ENCODE measurements around the gene RIMKLA.

The RIMKLA gene

GRCh38 chr1:42372796-42373195 is 7.8 kb upstream of the RIMKLA start:
- DNase-seq: no peak

DNA sequence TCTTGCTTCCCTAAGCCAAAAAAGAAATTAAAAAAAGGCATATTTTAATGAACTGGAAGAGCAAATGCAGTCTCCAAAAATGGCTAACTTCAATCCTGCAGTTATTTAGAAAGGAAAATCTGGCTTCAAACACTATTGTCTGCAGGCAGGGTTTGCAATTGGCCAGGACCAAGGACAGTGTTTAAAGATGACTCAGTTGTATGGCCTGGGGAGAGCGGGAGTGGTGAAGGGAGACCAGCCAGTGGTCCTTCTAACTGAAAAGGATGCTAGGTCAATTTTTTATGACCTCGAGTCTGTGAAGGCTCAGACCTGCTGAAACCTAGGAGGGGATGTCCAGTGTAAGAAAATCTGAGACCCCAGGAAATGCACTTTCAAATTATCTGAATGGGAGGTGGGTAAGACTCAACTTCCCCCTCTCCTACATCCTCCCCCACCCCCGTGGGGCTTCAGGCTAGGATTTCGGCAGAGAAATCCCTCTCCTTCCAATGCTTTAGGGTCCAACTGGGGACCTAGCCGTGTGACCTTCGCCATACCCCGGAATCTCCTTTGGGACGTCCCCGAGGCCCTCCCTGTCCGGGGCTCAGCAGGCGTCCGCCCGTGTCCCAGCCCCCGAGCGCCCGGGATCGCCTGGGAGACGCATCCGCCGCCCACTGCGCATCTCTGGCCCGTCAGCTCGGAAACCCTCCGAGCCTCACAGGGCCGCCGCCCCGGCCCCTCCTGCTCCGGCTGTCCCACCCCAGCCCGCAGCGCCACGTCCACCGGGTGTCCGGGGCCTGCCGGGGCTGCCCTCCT is 602 bp upstream of the RIMKLA start:
- peak in 2 of 14 donors; percentile 10 to 18 for DNase-seq

DNA sequence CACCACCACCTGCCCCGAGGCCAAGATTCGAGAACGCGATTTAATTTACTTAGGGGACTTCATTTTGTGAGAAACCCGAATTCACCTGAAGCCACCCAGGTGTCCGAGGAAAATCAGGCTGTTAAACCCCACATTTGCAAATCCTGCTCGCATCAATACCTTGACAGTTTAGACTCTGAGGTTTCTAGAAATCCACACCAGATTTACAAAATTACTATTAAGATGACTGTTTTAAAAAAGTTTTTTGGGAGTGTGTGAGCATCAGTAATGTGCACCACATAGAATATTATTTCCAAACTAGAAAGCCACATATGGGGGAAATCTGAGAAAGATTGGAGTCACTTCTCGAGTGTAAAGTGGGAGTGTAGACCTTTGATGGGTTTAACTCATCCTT is 685 bp downstream of the RIMKLA start:
- DNase-seq: no peak

- DNase-seq: no peak
Observed at GRCh38 chr1:42385283-42385682, 4.7 kb downstream of the RIMKLA start.

- DNase-seq: no peak
Observed at GRCh38 chr1:42386051-42386450, 5.5 kb downstream of the RIMKLA start.

- DNase-seq: no peak
Observed at GRCh38 chr1:42392255-42392654, 11.7 kb downstream of the RIMKLA start.

GRCh38 chr1:42392967-42393848 is 12.6 kb downstream of the RIMKLA start:
- DNase-seq: no peak

- no peak for DNase-seq
Observed at GRCh38 chr1:42399315-42400100, 18.9 kb downstream of the RIMKLA start.

GRCh38 chr1:42403880-42404400 is 23.3 kb downstream of the RIMKLA start:
- DNase-seq: no peak

DNA sequence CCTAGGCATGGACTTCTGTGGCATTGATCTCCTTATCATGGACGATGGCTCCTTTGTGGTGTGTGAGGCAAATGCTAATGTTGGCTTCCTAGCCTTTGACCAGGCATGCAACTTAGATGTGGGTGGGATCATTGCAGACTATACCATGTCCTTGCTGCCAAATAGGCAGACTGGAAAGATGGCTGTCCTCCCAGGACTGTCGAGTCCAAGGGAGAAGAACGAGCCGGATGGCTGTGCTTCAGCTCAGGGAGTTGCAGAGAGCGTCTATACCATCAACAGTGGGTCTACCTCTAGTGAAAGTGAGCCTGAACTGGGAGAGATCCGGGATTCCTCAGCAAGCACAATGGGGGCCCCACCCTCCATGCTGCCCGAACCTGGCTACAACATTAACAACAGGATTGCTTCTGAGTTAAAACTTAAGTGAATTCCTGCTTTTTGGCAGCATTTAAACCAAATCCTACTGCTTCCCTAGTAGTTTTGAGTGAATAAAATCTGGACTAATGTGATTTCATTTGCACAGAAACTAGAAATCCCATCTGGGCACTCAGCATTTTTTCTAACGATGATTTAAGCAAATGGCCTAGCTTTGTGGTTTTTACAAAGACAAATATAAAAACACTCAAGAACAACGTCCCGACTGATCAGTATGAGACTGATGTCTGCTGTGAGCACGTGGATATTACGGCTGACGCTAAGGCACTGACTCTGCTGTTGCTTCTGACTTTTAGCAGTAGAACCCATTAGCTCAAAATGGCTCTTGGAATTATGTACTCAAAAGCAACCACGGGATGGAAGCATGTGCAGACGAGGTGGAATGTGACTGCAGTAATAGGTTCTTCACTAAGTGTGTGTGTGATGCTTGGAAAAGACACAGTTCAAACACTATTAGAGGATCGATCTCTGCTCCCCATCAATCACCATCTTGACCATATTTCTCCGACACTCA is 34.2 kb downstream of the RIMKLA start:
- no peak for DNase-seq

- DNase-seq: no peak
Observed at GRCh38 chr1:42417166-42417565, 36.6 kb downstream of the RIMKLA start.

DNA sequence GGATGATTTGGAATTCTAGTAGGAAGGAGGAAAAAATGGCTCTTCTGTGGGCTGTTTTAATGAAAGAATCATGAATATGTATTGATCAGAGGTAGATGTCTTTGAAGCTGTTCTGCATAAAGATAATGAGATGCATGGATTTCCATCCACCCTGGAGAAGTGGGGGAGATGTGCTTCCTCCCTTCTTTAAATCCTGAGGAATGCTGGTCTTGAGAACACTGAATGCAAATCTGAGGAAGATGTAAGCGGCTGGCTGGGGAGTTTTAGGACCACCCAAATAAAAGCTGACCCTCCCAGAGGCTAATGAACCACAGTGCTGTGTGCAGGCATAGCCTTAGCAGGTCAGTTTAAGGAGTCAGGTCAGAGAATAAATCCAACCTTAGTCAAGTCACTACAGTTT is 37.9 kb downstream of the RIMKLA start:
- no peak for DNase-seq

DNA sequence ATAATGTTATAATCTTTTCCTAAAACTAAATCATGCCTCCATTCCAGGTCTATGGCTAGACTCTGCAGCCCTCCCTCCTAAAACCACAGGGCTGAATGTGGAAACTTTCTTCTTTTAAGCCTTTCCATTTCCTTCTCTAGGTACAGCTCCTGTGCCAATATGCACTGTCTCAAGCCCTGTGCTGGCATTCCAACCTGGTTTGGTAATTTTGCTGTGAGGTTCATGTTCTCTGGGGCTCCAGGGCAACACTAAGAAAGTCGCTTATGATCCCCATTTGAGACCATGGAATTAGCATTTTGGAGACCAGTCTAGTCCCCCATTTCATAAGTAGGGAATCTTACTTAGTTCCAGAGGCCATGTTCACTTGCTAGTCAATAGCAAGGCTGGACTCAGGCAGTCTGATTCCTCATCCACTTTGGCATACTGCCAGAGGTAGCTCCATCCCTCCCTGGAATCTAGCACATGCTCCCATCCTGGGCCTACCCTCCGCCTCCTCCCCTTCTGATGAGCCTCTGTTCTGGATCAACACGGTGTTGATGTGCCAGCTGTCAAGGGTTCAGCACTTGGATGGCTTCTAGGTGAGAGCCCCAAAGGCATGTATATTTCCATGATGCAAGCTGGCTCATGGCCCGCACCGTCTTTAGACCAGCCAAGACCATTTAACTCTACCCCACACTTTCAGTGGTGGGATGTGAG is 38.7 kb downstream of the RIMKLA start:
- DNase-seq: no peak

DNA sequence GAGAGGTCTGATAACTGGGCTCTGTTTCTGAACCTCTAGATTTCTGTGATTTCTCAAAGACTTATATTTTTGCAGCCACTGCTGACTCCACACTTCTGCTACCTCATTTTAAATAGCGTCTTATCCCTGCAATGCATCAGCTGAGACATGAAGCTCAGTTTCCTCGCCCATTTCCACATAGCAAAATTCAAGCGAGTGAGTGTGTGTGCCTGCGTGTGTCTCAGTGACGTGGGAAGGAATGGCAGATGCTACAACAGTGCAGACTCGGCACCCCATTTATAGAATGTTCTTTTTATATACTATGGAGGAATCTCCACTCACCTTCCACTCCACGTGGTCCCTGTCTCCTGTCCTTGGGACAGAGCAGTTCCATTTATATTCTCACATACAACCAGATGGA is 39.5 kb downstream of the RIMKLA start:
- DNase-seq: no peak

DNA sequence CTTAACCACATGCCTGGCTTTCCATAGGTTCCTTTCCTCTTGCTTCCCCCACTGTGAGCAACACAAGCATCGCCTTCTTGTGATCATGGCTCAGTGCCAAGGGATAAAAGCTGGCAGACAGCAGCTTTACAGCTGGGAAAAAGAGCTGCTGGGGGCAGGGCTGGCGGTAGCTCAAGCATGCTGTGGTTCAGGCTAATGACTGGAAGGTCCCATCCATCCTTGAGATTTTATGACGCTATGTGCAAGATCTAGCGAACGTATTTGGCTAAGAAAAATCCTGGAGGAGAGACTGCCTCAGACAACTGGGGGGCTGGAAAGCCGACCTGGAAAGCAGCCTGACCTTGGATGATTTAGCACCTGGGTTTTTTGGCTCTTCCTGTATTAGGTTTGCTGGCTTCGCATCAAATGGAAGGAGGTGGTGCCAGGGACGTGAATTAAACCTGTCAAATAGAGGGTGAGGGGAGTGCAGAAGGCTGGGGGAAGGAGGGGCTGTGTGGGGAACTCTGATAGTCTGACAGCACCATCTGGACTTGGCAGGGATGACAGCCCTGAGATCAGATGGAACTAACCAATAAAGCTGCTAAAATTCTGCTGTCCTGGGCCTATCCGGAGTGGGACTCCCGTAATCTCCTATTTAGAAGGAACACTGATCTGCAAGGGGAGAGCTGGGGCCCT is 40.5 kb downstream of the RIMKLA start:
- DNase-seq: peak in 9 of 14 donors; percentile 5 to 77 (median 21)

- no peak for DNase-seq
Observed at GRCh38 chr1:42422737-42423136, 42.1 kb downstream of the RIMKLA start.

DNA sequence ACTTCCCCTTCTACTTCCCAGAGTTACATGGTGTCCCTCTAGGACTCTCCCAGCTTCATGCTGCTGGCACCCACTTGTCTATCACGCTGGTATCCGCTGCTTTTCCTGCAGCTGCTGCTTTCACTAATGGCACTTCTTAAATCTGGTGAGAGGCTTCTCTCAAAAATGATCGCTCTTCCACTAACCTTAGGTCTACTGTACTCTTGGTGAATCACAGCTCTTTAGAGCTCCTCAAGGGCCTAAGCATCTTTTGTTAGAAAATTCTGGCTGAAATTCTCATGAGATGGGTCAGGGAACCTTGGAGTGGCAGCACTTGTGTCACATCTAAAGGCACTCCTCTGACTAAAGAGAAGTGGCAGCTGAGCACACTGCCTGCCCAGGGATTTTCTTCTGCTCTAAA is 43.1 kb downstream of the RIMKLA start:
- DNase-seq: no peak

- no peak for DNase-seq
Observed at GRCh38 chr1:42424201-42424600, 43.6 kb downstream of the RIMKLA start.

- no peak for DNase-seq
Observed at GRCh38 chr1:42427240-42427639, 46.6 kb downstream of the RIMKLA start.

- DNase-seq: no peak
Observed at GRCh38 chr1:42429603-42430002, 49.0 kb downstream of the RIMKLA start.

Measured in C1 segment of cervical spinal cord (tissue), 14 donors.